Neural cell (in vitro differentiated cells): ENCODE data around the gene FAM184A. TPM values are rescaled to one million over a fixed set of nuclear protein-coding genes. Genes with fewer than 3 reads are reported as not detected.

Source experiments
- H2AFZ ChIP-seq: fragments of 200-600, 300-800 bp; sonication (generic), shearing (Covaris generic); 2 replicates; pipeline ENCODE4 v1.6.0; 2014; ENCODE audit warnings: low read depth, mild to moderate bottlenecking, antibody characterized with exemption, low read length, moderate library complexity
- H3F3A ChIP-seq: fragments of 200-600 bp; shearing (Covaris generic); 2 replicates; pipeline ENCODE4 v1.6.1; 2016; ENCODE audit warnings: mild to moderate bottlenecking, moderate library complexity, mixed read lengths, antibody characterized with exemption, low read length; ENCODE audit not compliant: insufficient read depth, poor library complexity, severe bottlenecking
- H3K27ac ChIP-seq: fragments of 200-600, 300-800 bp; sonication (generic), shearing (Covaris generic); 2 replicates; pipeline ENCODE4 v1.5.1; 2014; ENCODE audit warnings: mild to moderate bottlenecking, low read length, moderate library complexity
- H3K27me3 ChIP-seq: fragments of 300-800, 200-600 bp; sonication (generic), shearing (Covaris generic); 2 replicates; pipeline ENCODE4 v1.6.0; 2014; ENCODE audit warnings: mild to moderate bottlenecking, low read depth, low read length, moderate library complexity; ENCODE audit not compliant: insufficient read depth
- H3K36me3 ChIP-seq: fragments of 300-800, 200-600 bp; sonication (generic), shearing (Covaris generic); 2 replicates; pipeline ENCODE4 v1.5.1; 2014; ENCODE audit warnings: mild to moderate bottlenecking, antibody characterized with exemption, low read length, moderate library complexity; ENCODE audit not compliant: insufficient read depth
- H3K4me2 ChIP-seq: fragments of 300-800, 200-600 bp; sonication (generic), shearing (Covaris generic); 2 replicates; pipeline ENCODE4 v1.6.0; 2014; ENCODE audit warnings: mild to moderate bottlenecking, low read length
- H3K4me3 ChIP-seq: fragments of 300-800, 200-600 bp; sonication (generic), shearing (Covaris generic); 2 replicates; pipeline ENCODE4 v1.5.1; 2014; ENCODE audit warnings: mild to moderate bottlenecking, low read length, moderate library complexity
- H3K79me2 ChIP-seq: fragments of 200-600 bp; shearing (Covaris generic); replicated peaks from 2 replicates; pipeline ENCODE4 v1.6.0; 2014; ENCODE audit warnings: mild to moderate bottlenecking, low read length, moderate library complexity; ENCODE audit not compliant: insufficient read depth
- H3K9ac ChIP-seq: fragments of 300-800, 200-600 bp; sonication (generic), shearing (Covaris generic); 2 replicates; pipeline ENCODE4 v1.6.1; 2016; ENCODE audit warnings: mild to moderate bottlenecking, low read length, mixed read lengths
- H3K9me2 ChIP-seq: fragments of 200-600 bp; shearing (Covaris generic); 2 replicates; pipeline ENCODE4 v1.6.1; 2016; ENCODE audit warnings: mild to moderate bottlenecking, low read length, mixed read lengths; ENCODE audit not compliant: insufficient read depth
- H3K9me3 ChIP-seq: fragments of 200-600, 300-800 bp; sonication (generic), shearing (Covaris generic); 2 replicates; pipeline ENCODE4 v1.6.1; 2016; ENCODE audit warnings: mild to moderate bottlenecking, mixed run types, low read length, moderate library complexity, mixed read lengths
- H4K20me1 ChIP-seq: fragments of 200-600 bp; shearing (Covaris generic); 2 replicates; pipeline ENCODE4 v1.6.1; 2016; ENCODE audit warnings: mild to moderate bottlenecking, mixed run types; ENCODE audit not compliant: insufficient read depth
- CTCF ChIP-seq: fragments of 450-650 bp; IDR thresholded peaks from 2 replicates; pipeline ENCODE4 v1.5.1; 2014; ENCODE audit warnings: antibody characterized with exemption, mild to moderate bottlenecking, moderate library complexity; ENCODE audit not compliant: poor library complexity, severe bottlenecking
- EP300 ChIP-seq: fragments of 450-650 bp; conservative IDR thresholded peaks from 2 replicates; pipeline ENCODE4 v1.6.1; 2014; ENCODE audit warnings: antibody characterized with exemption, mild to moderate bottlenecking, moderate library complexity; ENCODE audit not compliant: poor library complexity, severe bottlenecking
- EZH2 ChIP-seq: fragments of 200-600, 300-800 bp; shearing (Covaris generic), sonication (generic); IDR thresholded peaks from 2 replicates; pipeline ENCODE4 v1.6.1; 2014; ENCODE audit warnings: antibody characterized with exemption, low read length, borderline replicate concordance, mild to moderate bottlenecking; ENCODE audit not compliant: insufficient read depth, poor library complexity, severe bottlenecking
- MXI1 ChIP-seq: fragments of 450-650 bp; conservative IDR thresholded peaks from 2 replicates; pipeline ENCODE4 v1.6.1; 2014; ENCODE audit warnings: antibody characterized with exemption, mild to moderate bottlenecking; ENCODE audit not compliant: poor library complexity, severe bottlenecking
- POLR2AphosphoS5 ChIP-seq: IDR thresholded peaks from 2 replicates; pipeline ENCODE4 v1.6.1; 2012
- RAD21 ChIP-seq: fragments of 450-650 bp; conservative IDR thresholded peaks from 2 replicates; pipeline ENCODE4 v1.6.1; 2014; ENCODE audit warnings: antibody characterized with exemption, mild to moderate bottlenecking, moderate library complexity
- SMC3 ChIP-seq: fragments of 450-650 bp; conservative IDR thresholded peaks from 2 replicates; pipeline ENCODE4 v1.6.1; 2014; ENCODE audit warnings: antibody characterized with exemption, mild to moderate bottlenecking, moderate library complexity; ENCODE audit not compliant: poor library complexity
- TAF1 ChIP-seq: IDR thresholded peaks from 2 replicates; pipeline ENCODE4 v1.6.1; 2012; ENCODE audit warnings: low read depth
- polyA plus RNA-seq: library from polyadenylated mRNA; depleted of rRNA; stranded (reverse); fragments of >200 nt; gene quantifications from 2 replicates; pipeline ENCODE4 v1.2.3, GENCODE V29; 2014
- TF ChIP-seq, protein P1 (sequence below): IDR thresholded peaks from 2 replicates; pipeline ENCODE4 v1.6.1; 2012; ENCODE audit warnings: borderline replicate concordance

The FAM184A gene
- polyA plus RNA-seq, 1 donor from 2014 or later: 47.5 TPM

- TF ChIP-seq RAD21 (no peak), SMC3 (no peak)
Measured at GRCh38 chr6:118985123-118985830, 93.2 kb downstream of the FAM184A start (continued).

DNA sequence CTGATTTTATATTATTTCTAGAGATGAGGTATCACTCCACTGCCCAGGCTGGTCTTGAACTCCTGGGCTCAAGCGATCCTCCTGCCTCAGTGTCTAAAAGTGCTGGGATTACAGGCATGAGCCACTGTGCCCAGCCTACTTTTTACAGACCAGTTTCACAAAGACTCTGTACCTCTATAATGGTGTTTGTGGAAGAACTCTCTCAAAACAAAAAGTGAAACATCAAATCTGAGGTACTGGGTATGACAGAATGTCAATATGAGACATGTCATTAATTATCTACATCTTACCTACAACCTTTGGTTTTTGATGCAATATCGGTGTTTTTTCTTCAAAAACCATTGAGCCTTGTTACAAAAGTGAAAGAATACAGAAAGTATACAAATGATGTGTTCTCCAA is 94.1 kb downstream of the FAM184A start:
- Histone ChIP-seq H2AFZ (no peak overlapping the region), H3K4me2 (no peak overlapping the region), H3K9me3 (no peaks in the 10 kb centered on the region), H4K20me1 (no peaks in the 10 kb centered on the region), H3K27me3 (no peaks in the 10 kb centered on the region), H3K4me3 (no peak overlapping the region), H3F3A (no peaks in the 10 kb centered on the region), H3K9me2 (no peaks in the 10 kb centered on the region), H3K79me2 (no peaks in the 10 kb centered on the region), H3K9ac (no peak overlapping the region), H3K36me3 (no peaks in the 10 kb centered on the region), H3K27ac (no peak overlapping the region)
- TF ChIP-seq RAD21 (no peak), SMC3 (no peak), EP300 (no peak), MXI1 (no peak), CTCF (no peak), EZH2 (no peak), POLR2AphosphoS5 (no peak), TAF1 (no peak)
- TF ChIP-seq, protein P1, sequence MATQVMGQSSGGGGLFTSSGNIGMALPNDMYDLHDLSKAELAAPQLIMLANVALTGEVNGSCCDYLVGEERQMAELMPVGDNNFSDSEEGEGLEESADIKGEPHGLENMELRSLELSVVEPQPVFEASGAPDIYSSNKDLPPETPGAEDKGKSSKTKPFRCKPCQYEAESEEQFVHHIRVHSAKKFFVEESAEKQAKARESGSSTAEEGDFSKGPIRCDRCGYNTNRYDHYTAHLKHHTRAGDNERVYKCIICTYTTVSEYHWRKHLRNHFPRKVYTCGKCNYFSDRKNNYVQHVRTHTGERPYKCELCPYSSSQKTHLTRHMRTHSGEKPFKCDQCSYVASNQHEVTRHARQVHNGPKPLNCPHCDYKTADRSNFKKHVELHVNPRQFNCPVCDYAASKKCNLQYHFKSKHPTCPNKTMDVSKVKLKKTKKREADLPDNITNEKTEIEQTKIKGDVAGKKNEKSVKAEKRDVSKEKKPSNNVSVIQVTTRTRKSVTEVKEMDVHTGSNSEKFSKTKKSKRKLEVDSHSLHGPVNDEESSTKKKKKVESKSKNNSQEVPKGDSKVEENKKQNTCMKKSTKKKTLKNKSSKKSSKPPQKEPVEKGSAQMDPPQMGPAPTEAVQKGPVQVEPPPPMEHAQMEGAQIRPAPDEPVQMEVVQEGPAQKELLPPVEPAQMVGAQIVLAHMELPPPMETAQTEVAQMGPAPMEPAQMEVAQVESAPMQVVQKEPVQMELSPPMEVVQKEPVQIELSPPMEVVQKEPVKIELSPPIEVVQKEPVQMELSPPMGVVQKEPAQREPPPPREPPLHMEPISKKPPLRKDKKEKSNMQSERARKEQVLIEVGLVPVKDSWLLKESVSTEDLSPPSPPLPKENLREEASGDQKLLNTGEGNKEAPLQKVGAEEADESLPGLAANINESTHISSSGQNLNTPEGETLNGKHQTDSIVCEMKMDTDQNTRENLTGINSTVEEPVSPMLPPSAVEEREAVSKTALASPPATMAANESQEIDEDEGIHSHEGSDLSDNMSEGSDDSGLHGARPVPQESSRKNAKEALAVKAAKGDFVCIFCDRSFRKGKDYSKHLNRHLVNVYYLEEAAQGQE: no peak

DNA sequence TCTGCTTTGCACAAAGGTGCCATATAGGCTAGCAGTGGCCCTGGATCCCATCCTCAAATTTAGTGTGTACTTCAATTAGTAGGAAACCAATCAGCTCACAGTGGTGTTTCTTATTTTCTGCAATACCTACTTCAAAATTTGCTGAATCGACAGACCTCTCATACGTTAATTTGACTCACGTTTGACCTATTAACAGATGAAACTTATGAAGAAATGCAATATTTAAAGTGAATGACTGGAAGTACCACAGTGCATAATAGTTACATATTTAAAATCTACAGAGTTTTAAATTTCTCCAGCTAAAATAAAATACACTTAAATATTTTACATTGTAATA is 95.9 kb downstream of the FAM184A start:
- Histone ChIP-seq H2AFZ (no peak overlapping the region), H3K4me3 (no peak overlapping the region)
- TF ChIP-seq EP300 (no peak), TAF1 (no peak), POLR2AphosphoS5 (no peak), EZH2 (no peak), CTCF (no peak), RAD21 (no peak), MXI1 (no peak), SMC3 (no peak)
- TF ChIP-seq, protein P1: no peak

More for the DNA sequence above, 95.9 kb downstream of the FAM184A start:
- Histone ChIP-seq H3K36me3 (no peaks in the 10 kb centered on the region), H3K27ac (no peak overlapping the region), H3K4me2 (no peak overlapping the region), H3K79me2 (no peaks in the 10 kb centered on the region), H3K9me3 (no peaks in the 10 kb centered on the region), H4K20me1 (no peaks in the 10 kb centered on the region), H3K9ac (no peak overlapping the region), H3F3A (no peaks in the 10 kb centered on the region), H3K9me2 (no peaks in the 10 kb centered on the region), H3K27me3 (no peaks in the 10 kb centered on the region)
